GM23338 (cell line): ENCODE measurements around the gene EPAS1. TPM values are rescaled to one million over a fixed set of nuclear protein-coding genes. Genes with fewer than 3 reads are reported as not detected.

Experiments used
- ATAC-seq: fragments of 200-7000 bp; cut with Tn5 transposase; 3 replicates; pipeline ENCODE4 v1.9.1; 2020
- DNase-seq: peaks from one replicate; pipeline ENCODE4 v3.0.0-alpha.2; 2015; ENCODE audit warnings: low spot score
- H2AFZ ChIP-seq: fragments of 200-600 bp; sonication (generic); 2 replicates; pipeline ENCODE4 v1.8.0; 2016; ENCODE audit warnings: antibody characterized with exemption, mild to moderate bottlenecking, moderate library complexity
- H3F3A ChIP-seq: fragments of 200-600 bp; sonication (generic); replicated peaks from 2 replicates; pipeline ENCODE4 v1.8.0; 2017; ENCODE audit warnings: antibody characterized with exemption, mixed run types, low read depth
- H3K27ac ChIP-seq: fragments of 200-600 bp; sonication (generic); 2 replicates; pipeline ENCODE4 v1.6.1; 2016; ENCODE audit warnings: low read depth
- H3K27me3 ChIP-seq: fragments of 200-600 bp; sonication (generic); 2 replicates; pipeline ENCODE4 v1.8.0; 2016; ENCODE audit warnings: mild to moderate bottlenecking, mixed run types, moderate library complexity; ENCODE audit not compliant: insufficient read depth
- H3K36me3 ChIP-seq: fragments of 200-600 bp; sonication (generic); 2 replicates; pipeline ENCODE4 v1.8.0; 2016; ENCODE audit warnings: mild to moderate bottlenecking; ENCODE audit not compliant: insufficient read depth
- H3K4me1 ChIP-seq: fragments of 200-600 bp; sonication (generic); 2 replicates; pipeline ENCODE4 v1.8.0; 2016; ENCODE audit warnings: mild to moderate bottlenecking, moderate library complexity; ENCODE audit not compliant: insufficient read depth
- H3K4me2 ChIP-seq: fragments of 200-600 bp; sonication (generic); 2 replicates; pipeline ENCODE4 v1.7.1; 2017; ENCODE audit warnings: mixed run types
- H3K4me3 ChIP-seq: fragments of 200-600 bp; sonication (generic); 2 replicates; pipeline ENCODE4 v1.6.1; 2016; ENCODE audit warnings: mixed run types
- H3K79me2 ChIP-seq: fragments of 200-600 bp; sonication (generic); replicated peaks from 2 replicates; pipeline ENCODE4 v1.8.0; 2017; ENCODE audit warnings: mild to moderate bottlenecking; ENCODE audit not compliant: insufficient read depth
- H3K9me2 ChIP-seq: fragments of 200-600 bp; sonication (generic); 2 replicates; pipeline ENCODE4 v1.8.0; 2017; ENCODE audit not compliant: insufficient read depth
- H4K20me1 ChIP-seq: fragments of 200-600 bp; sonication (generic); replicated peaks from 2 replicates; pipeline ENCODE4 v1.8.0; 2017; ENCODE audit warnings: mild to moderate bottlenecking; ENCODE audit not compliant: insufficient read depth
- H3K27ac Mint-ChIP-seq: 2 replicates; pipeline ENCODE4 v1.8.0; 2020; ENCODE audit warnings: inconsistent platforms, mild to moderate bottlenecking, moderate library complexity, mixed read lengths
- H3K27me3 Mint-ChIP-seq: 3 replicates; pipeline ENCODE4 v1.8.0; 2022; ENCODE audit warnings: low read depth, mild to moderate bottlenecking, moderate library complexity, mixed read lengths, inconsistent platforms; ENCODE audit not compliant: insufficient read depth, poor library complexity
- H3K36me3 Mint-ChIP-seq: 3 replicates; pipeline ENCODE4 v1.8.0; 2021; ENCODE audit warnings: low read depth, mild to moderate bottlenecking, inconsistent platforms, moderate library complexity, mixed read lengths
- H3K4me1 Mint-ChIP-seq: 3 replicates; pipeline ENCODE4 v1.8.0; 2020; ENCODE audit warnings: mild to moderate bottlenecking, inconsistent platforms, mixed read lengths
- H3K4me3 Mint-ChIP-seq: 3 replicates; pipeline ENCODE4 v1.8.0; 2021; ENCODE audit warnings: moderate library complexity, mild to moderate bottlenecking, inconsistent platforms, mixed read lengths
- H3K9me3 Mint-ChIP-seq: 3 replicates; pipeline ENCODE4 v1.8.0; 2020; ENCODE audit warnings: moderate library complexity, mild to moderate bottlenecking, inconsistent platforms, mixed read lengths
- CTCF ChIP-seq, 2 experiments: fragments of 200-600 bp in 1 of 2; sonication (generic) in 1 of 2; conservative IDR thresholded peaks; 2 replicates each; pipeline versions ENCODE4 v1.5.1 to v1.6.1; 2016 to 2017; ENCODE audit warnings: antibody characterized with exemption in 2 of 2, low read depth in 2 of 2, mild to moderate bottlenecking in 2 of 2, moderate library complexity in 1 of 2
- EZH2phosphoT487 ChIP-seq: fragments of 200-600 bp; sonication (generic); IDR thresholded peaks from one replicate; pipeline ENCODE4 v1.8.1; 2018; ENCODE audit warnings: antibody characterized with exemption; ENCODE audit not compliant: unreplicated experiment
- JUNB ChIP-seq: IDR thresholded peaks from one replicate; pipeline ENCODE4 v1.6.1; 2016; ENCODE audit warnings: antibody characterized with exemption; ENCODE audit not compliant: unreplicated experiment
- NANOG ChIP-seq: IDR thresholded peaks from 2 replicates; pipeline ENCODE4 v1.6.1; 2016; ENCODE audit warnings: antibody characterized with exemption, borderline replicate concordance
- POLR2AphosphoS5 ChIP-seq: IDR thresholded peaks from 2 replicates; pipeline ENCODE4 v1.6.1; 2016; ENCODE audit warnings: antibody characterized with exemption, low read depth
- ZNF114 ChIP-seq: fragments of 250-450 bp; sonication (Bioruptor Pico); IDR thresholded peaks from 2 replicates; pipeline ENCODE4 v1.5.0; 2020; ENCODE audit warnings: mild to moderate bottlenecking, moderate library complexity
- ZNF331 ChIP-seq: fragments of 250-450 bp; sonication (Bioruptor Pico); IDR thresholded peaks from 2 replicates; pipeline ENCODE4 v1.5.0; 2020; ENCODE audit warnings: low read depth, mild to moderate bottlenecking, moderate library complexity
- ZNF462 ChIP-seq: fragments of 250-450 bp; sonication (Bioruptor Pico); IDR thresholded peaks from 2 replicates; pipeline ENCODE4 v1.5.0; 2020; ENCODE audit warnings: mild to moderate bottlenecking, moderate library complexity
- polyA plus RNA-seq: library from polyadenylated mRNA; unstranded; fragments of >200 nt; fragmentation: Nextera tagmentation; extraction: Ambion mirVana; gene quantifications from 2 replicates; pipeline ENCODE4 v1.2.1, GENCODE V29; 2016
- total RNA-seq: library from RNA; depleted of rRNA; stranded (reverse); fragments of >200 nt; shearing (Covaris generic); gene quantifications from 2 replicates; pipeline ENCODE4 v1.2.3, GENCODE V29; 2014

Gene EPAS1
- total and polyA plus RNA-seq, 2 experiments from 2014 or later, result 0.68 to 5.4 TPM

- Mint-ChIP-seq H3K9me3 (no peaks in the 10 kb centered on the region), H3K27me3 (peaks cover 5% of the 10 kb centered on the region), H3K4me1 (no peaks in the 10 kb centered on the region; the same call in 2 of the 3 replicates), H3K36me3 (no peaks in the 10 kb centered on the region), H3K4me3 (no peak overlapping the region), H3K27ac (no peak overlapping the region)
- no peak for ATAC-seq
- Histone ChIP-seq H3K36me3 (no peaks in the 10 kb centered on the region), H3K9me2 (no peaks in the 10 kb centered on the region), H3K4me1 (no peaks in the 10 kb centered on the region), H3K4me2 (no peak overlapping the region), H2AFZ (no peak overlapping the region), H3K4me3 (no peak overlapping the region), H3K79me2 (no peaks in the 10 kb centered on the region), H4K20me1 (no peaks in the 10 kb centered on the region), H3K27ac (no peak overlapping the region), H3K27me3 (no peaks in the 10 kb centered on the region), H3F3A (no peaks in the 10 kb centered on the region)
- DNase-seq, result no peak
- no peak for TF ChIP-seq EZH2phosphoT487
- no peak for TF ChIP-seq CTCF (conservative IDR thresholded peaks at IDR 0.05; ENCODE audit: low read depth in 2 of 2)
- TF ChIP-seq ZNF114 (CRISPR knock-in tag), result no peak
- TF ChIP-seq ZNF331, result no peak
- TF ChIP-seq NANOG, result no peak
Measured at GRCh38 chr2:46383113-46383395, 85.8 kb downstream of the EPAS1 start.

GRCh38 chr2:46383784-46384456, 86.7 kb downstream of the EPAS1 start:
- H3K4me1 ChIP-seq, result no peaks in the 10 kb centered on the region
- Mint-ChIP-seq H3K9me3 (no peaks in the 10 kb centered on the region), H3K36me3 (no peaks in the 10 kb centered on the region), H3K4me3 (no peak overlapping the region), H3K27ac (no peak overlapping the region), H3K4me1 (no peaks in the 10 kb centered on the region; the same call in 2 of the 3 replicates), H3K27me3 (peaks cover 7% of the 10 kb centered on the region)
- no peak for TF ChIP-seq ZNF462 (CRISPR knock-in tag)
- no peak for TF ChIP-seq ZNF114 (CRISPR knock-in tag)
- TF ChIP-seq NANOG, result no peak
- TF ChIP-seq JUNB, result no peak
- TF ChIP-seq POLR2AphosphoS5, result no peak
- H3K9me2 ChIP-seq, result no peaks in the 10 kb centered on the region
- no peaks in the 10 kb centered on the region for H4K20me1 ChIP-seq
- ATAC-seq (no peak), DNase-seq (no peak)
- no peaks in the 10 kb centered on the region for H3F3A ChIP-seq
- no peaks in the 10 kb centered on the region for H3K79me2 ChIP-seq
- no peak overlapping the region for H3K27ac ChIP-seq
- no peaks in the 10 kb centered on the region for H3K27me3 ChIP-seq
- no peaks in the 10 kb centered on the region for H3K36me3 ChIP-seq
- H2AFZ ChIP-seq, result no peak overlapping the region
- no peak overlapping the region for H3K4me3 ChIP-seq
- H3K4me2 ChIP-seq, result no peak overlapping the region
